Upper lobe of left lung (tissue), 4 donors: ENCODE data around the gene TPH2.

Experiments used
- CTCF ChIP-seq, 6 experiments: fragments of 450-650 bp in 4 of 6; fragments of 200-600 bp in 2 of 6; sonication (generic) in 2 of 6; IDR thresholded peaks; one replicate each; pipeline ENCODE4 v1.5.1; 2016 to 2019; ENCODE audit warnings: antibody characterized with exemption in 6 of 6
- EP300 ChIP-seq, 4 donors: sonication (generic); formaldehyde crosslinking; IDR thresholded peaks; one replicate each; pipeline ENCODE4 v1.5.1; 2017; ENCODE audit warnings: antibody characterized with exemption in 4 of 4, control low read depth in 2 of 4
- POLR2A ChIP-seq, 4 donors: fragments of 450-650 bp; IDR thresholded peaks; one replicate each; pipeline ENCODE4 v1.5.1; 2016 to 2017; ENCODE audit warnings: antibody characterized with exemption in 4 of 4, mild to moderate bottlenecking in 2 of 4
- POLR2AphosphoS5 ChIP-seq, 2 donors: sonication (generic); formaldehyde crosslinking; IDR thresholded peaks; one replicate each; pipeline ENCODE4 v1.5.1; 2017; ENCODE audit warnings: antibody characterized with exemption in 2 of 2

- TF ChIP-seq POLR2A (IDR thresholded peaks at IDR 0.05) (no peak), EP300 (IDR thresholded peaks at IDR 0.05) (no peak), CTCF (IDR thresholded peaks at IDR 0.05) (no peak), POLR2AphosphoS5 (IDR thresholded peaks at IDR 0.05) (no peak)
These were observed 6.5 kb downstream of the TPH2 start for GRCh38 chr12:71945121-71945520.
